Measurements from ENCODE around the gene CRYBG2. TPM values are rescaled to one million over a fixed set of nuclear protein-coding genes. Genes with fewer than 3 reads are reported as not detected.

CRYBG2 gene, protein sequence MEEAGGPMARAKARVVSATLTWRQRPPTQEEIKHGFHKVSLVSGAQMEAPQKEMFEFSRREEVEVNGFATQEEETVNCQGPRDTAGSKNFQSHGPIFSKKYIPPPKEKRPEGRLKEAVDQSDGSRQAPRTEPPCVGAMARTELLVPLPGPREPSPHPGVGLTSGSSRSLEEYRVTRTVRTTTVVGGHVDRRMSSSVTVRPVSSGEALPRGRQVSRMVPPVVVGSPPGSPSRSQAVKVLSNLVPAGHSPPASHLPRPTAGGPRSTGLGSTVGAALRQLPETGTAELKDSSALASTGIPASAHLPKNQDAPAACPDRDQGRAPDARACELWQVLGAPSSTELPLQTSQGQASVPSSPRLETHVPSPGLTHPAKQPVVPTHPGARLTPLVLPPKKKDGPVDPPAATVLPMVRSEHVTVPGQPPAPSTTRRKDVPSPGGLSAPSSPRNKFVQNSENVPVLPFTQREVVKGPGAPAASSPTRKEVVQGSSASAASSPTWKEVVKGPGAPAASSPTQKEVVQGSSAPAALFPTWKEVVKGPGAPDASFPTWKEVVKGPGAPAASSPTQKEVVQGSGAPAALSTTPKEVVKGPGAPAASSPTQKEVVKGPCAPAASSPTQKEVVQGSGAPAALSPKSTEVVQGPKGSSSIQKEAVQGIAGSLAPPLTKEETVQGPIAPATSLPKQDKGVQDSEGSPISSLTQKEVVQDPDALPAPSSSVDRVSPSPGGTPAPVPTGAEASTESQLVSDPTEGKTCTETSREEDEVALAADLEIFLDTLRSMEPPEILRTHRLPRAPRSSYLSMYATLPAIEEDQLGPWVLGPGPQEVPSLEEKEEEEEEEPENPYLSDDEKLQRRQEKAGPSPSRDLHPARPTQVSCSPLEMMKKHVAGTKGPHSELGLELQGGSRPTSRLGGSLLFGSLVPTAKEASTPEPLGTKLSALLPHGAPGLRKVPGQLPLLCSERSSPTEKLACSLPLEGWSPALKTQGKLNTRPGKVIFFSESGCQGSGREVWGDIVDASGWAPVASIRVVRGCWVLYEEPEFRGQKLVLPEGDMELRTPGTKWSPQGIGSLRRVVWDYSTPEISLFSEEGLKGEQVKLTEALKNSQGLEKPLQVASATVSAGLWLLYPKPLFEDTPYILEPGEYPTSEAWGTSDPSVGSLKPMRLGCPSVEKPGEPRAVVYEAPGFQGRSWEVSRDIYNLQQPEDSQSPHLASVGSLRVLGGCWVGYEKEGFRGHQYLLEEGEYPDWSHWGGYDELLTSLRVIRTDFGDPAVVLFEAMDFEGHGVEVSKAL (N-terminal part only)
- total RNA-seq, result 10 to 100 TPM in 3 of 4 donors, not detected in 1; 42.0 to 51.9 (median 51.8) TPM

- Histone ChIP-seq H3K36me3 (no peaks in the 10 kb centered on the region), H3K27ac (peak within 1 kb of the TSS in 3 of 4 donors; percentile 59 to 80 (median 79)), H3K9me3 (no peaks in the 10 kb centered on the region), H3K4me1 (peaks cover 0 to 47% (median 4%) of the 10 kb centered on the region in 4 donors), H3K27me3 (no peaks in the 10 kb centered on the region), H3K4me3 (peak within 1 kb of the TSS in 2 of 4 donors; percentile 36 to 39)
- TF ChIP-seq POLR2A (IDR thresholded peaks at IDR 0.05), result peak; percentile 69 to 79
- TF ChIP-seq, protein P1, sequence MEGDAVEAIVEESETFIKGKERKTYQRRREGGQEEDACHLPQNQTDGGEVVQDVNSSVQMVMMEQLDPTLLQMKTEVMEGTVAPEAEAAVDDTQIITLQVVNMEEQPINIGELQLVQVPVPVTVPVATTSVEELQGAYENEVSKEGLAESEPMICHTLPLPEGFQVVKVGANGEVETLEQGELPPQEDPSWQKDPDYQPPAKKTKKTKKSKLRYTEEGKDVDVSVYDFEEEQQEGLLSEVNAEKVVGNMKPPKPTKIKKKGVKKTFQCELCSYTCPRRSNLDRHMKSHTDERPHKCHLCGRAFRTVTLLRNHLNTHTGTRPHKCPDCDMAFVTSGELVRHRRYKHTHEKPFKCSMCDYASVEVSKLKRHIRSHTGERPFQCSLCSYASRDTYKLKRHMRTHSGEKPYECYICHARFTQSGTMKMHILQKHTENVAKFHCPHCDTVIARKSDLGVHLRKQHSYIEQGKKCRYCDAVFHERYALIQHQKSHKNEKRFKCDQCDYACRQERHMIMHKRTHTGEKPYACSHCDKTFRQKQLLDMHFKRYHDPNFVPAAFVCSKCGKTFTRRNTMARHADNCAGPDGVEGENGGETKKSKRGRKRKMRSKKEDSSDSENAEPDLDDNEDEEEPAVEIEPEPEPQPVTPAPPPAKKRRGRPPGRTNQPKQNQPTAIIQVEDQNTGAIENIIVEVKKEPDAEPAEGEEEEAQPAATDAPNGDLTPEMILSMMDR (IDR thresholded peaks at IDR 0.05), result no peak
- DNase-seq, result peak in 2 of 3 donors; percentile 79 to 82
Measured at GRCh38 chr1:26353976-26354820, at the start of gene CRYBG2. Gene CRYBG2 (minus strand): TSS chr1:26354130. CDS start chr1:26346657, 7,473 bp downstream.

GRCh38 chr1:26403656-26404055, 49.7 kb upstream of the CRYBG2 start:
- TF ChIP-seq, protein P1 (IDR thresholded peaks at IDR 0.05), result no peak
- TF ChIP-seq POLR2A (IDR thresholded peaks at IDR 0.05), result no peak
- DNase-seq, result no peak
- H3K27me3 ChIP-seq, result peaks cover 0 to under 1% of the 10 kb centered on the region in 2 donors
- no peaks in the 10 kb centered on the region for H3K9me3 ChIP-seq
- H3K4me1 ChIP-seq, result no peaks in the 10 kb centered on the region
- H3K36me3 ChIP-seq, result no peaks in the 10 kb centered on the region
- H3K4me3 ChIP-seq, result no peak overlapping the region
- H3K27ac ChIP-seq, result no peak overlapping the region

DNA sequence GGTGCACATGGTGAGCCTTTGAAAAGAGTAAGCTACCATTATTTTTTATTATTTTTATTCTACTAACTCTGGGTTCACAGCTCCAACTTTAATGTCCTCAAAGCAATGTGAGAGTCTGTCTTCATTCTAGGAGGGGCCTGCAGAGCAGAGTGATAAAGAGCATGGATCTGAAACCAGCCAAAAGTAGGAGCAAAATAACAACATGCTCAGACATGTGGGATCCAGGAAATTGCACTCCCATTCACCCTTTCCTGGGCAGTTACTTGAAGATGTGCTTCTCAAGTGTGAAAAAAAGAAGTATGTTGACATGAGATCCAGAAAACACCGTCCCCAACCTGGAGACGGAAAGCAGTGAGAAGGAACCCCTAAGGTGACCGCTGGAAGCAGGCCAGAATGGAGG, 48.0 kb upstream of the CRYBG2 start:
- Histone ChIP-seq H3K27me3 (no peaks in the 10 kb centered on the region), H3K4me3 (no peak overlapping the region), H3K9me3 (no peaks in the 10 kb centered on the region), H3K4me1 (no peaks in the 10 kb centered on the region), H3K36me3 (no peaks in the 10 kb centered on the region), H3K27ac (no peak overlapping the region)
- TF ChIP-seq, protein P1 (IDR thresholded peaks at IDR 0.05), result no peak
- TF ChIP-seq POLR2A (IDR thresholded peaks at IDR 0.05), result no peak
- no peak for DNase-seq

DNA sequence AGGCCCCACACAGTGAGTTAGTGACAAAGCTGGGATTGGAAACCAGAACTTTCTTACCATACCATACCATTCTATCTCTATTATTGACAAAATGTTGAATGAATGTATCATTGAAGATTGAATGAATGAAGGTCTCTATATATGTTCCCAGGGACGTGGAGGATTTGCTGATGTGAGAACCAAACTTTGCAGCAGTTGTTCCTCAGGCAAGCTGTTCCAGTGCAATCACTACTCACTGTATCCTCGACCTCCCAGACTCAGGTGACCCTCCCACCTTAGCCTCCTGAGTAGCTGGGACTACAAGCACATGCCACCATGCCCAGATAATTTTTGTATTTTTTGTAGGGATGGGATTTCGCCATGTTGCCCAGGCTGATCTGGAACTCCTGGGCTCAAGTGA, 45.1 kb upstream of the CRYBG2 start:
- Histone ChIP-seq H3K4me3 (no peak overlapping the region), H3K9me3 (no peaks in the 10 kb centered on the region), H3K36me3 (no peaks in the 10 kb centered on the region), H3K27ac (no peak overlapping the region), H3K27me3 (no peaks in the 10 kb centered on the region), H3K4me1 (no peaks in the 10 kb centered on the region)
- DNase-seq, result no peak
- TF ChIP-seq, protein P1 (IDR thresholded peaks at IDR 0.05), result no peak
- no peak for TF ChIP-seq POLR2A (IDR thresholded peaks at IDR 0.05)

Data from Peyer's patch (tissue), 4 donors.